ENCODE data around the gene NSRP1.

GRCh38 chr17:30209930-30210329 lies 93.3 kb downstream of the NSRP1 start:
- TF ChIP-seq CTCF (IDR thresholded peaks at IDR 0.05 in 8 of 11, conservative IDR thresholded peaks at IDR 0.05 in 3 of 11) = no peak
- no peak for TF ChIP-seq POLR2AphosphoS5 (IDR thresholded peaks at IDR 0.05)
